ENCODE data around the gene ACKR3.

DNA sequence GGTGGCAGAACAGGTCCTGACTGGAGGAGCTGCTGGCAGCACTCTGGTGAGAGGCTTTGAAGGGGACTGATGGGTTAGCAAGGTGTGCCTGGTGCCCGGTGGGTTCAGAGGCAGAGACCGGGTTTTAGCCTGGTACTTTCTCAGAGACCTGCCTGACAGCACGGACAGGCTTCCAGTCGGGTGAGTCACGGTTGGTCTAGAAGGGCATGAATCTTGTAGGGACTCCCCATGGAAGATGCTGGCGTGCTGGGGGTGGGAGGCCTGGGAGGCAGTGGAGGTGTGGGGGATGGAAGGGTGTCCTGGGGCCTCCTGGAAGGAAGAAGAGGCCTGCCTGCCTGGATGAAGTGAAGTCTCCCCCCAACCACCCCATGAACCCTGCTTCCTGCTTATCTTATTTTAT is 52.6 kb downstream of the ACKR3 start:
- no peak for TF ChIP-seq EP300 (IDR thresholded peaks at IDR 0.05)
- TF ChIP-seq, protein P1, sequence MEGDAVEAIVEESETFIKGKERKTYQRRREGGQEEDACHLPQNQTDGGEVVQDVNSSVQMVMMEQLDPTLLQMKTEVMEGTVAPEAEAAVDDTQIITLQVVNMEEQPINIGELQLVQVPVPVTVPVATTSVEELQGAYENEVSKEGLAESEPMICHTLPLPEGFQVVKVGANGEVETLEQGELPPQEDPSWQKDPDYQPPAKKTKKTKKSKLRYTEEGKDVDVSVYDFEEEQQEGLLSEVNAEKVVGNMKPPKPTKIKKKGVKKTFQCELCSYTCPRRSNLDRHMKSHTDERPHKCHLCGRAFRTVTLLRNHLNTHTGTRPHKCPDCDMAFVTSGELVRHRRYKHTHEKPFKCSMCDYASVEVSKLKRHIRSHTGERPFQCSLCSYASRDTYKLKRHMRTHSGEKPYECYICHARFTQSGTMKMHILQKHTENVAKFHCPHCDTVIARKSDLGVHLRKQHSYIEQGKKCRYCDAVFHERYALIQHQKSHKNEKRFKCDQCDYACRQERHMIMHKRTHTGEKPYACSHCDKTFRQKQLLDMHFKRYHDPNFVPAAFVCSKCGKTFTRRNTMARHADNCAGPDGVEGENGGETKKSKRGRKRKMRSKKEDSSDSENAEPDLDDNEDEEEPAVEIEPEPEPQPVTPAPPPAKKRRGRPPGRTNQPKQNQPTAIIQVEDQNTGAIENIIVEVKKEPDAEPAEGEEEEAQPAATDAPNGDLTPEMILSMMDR (IDR thresholded peaks at IDR 0.05) = no peak

Data from ovary (tissue), 3 donors.